T-helper 17 cell (primary cell): ENCODE data around the gene C2orf74. TPM values are rescaled to one million over a fixed set of nuclear protein-coding genes. Genes with fewer than 3 reads are reported as not detected.
"Not testable (repeated sequence)": the region's sequence is repeated elsewhere in the genome, so short reads cannot be mapped to it uniquely, and the experiment has no call there.

Experiments
- ATAC-seq: fragments of 150-1000 bp; cut with Tn5 transposase; 2 replicates; pipeline ENCODE4 v1.10.0; 2021; ENCODE audit warnings: mild to moderate bottlenecking, moderate library complexity
- DNase-seq, 3 donors: peaks; one replicate each; pipeline versions ENCODE4 v3.0.0 to v3.0.0-alpha.2; 2020 to 2021
- H3K9me3 ChIP-seq: one replicate; pipeline ENCODE4 v1.7.0; 2013; ENCODE audit warnings: low read length, mild to moderate bottlenecking; ENCODE audit not compliant: control insufficient read depth, poor library complexity, severe bottlenecking
- H3K27ac Mint-ChIP-seq: one replicate; pipeline ENCODE4 v1.8.0; 2022; ENCODE audit warnings: mild to moderate bottlenecking, moderate library complexity, mixed read lengths
- H3K27me3 Mint-ChIP-seq: one replicate; pipeline ENCODE4 v1.8.0; 2022; ENCODE audit warnings: mixed read lengths
- H3K36me3 Mint-ChIP-seq: one replicate; pipeline ENCODE4 v1.8.0; 2022; ENCODE audit warnings: low read depth, mixed read lengths
- H3K4me1 Mint-ChIP-seq: one replicate; pipeline ENCODE4 v1.8.0; 2022; ENCODE audit warnings: mild to moderate bottlenecking, mixed read lengths
- H3K4me3 Mint-ChIP-seq: one replicate; pipeline ENCODE4 v1.8.0; 2022; ENCODE audit warnings: mild to moderate bottlenecking, moderate library complexity, mixed read lengths
- total RNA-seq, 4 donors: library from RNA in 2 of 4; stranded (reverse) in 2 of 4; gene quantifications; one replicate each; pipeline ENCODE4 v1.2.3 and lab custom pipeline; 2022 to 2026

C2orf74 gene
- total RNA-seq, 2 donors from 2014 or later, result 3.9 to 4.9 TPM

- no peak for DNase-seq
- peaks cover 4% of the 10 kb centered on the region for H3K36me3 Mint-ChIP-seq
These were observed 12.9 kb upstream of the C2orf74 start for GRCh38 chr2:61149074-61149473.

GRCh38 chr2:61151436-61151835 lies 10.6 kb upstream of the C2orf74 start:
- H3K9me3 ChIP-seq, result no peaks in the 10 kb centered on the region
- H3K36me3 Mint-ChIP-seq, result peaks cover 4% of the 10 kb centered on the region
- no peak overlapping the region for H3K4me3 Mint-ChIP-seq
- H3K4me1 Mint-ChIP-seq, result peaks cover 9% of the 10 kb centered on the region
- no peaks in the 10 kb centered on the region for H3K27me3 Mint-ChIP-seq
- no peak overlapping the region for H3K27ac Mint-ChIP-seq
- ATAC-seq, result no peak
- DNase-seq, result no peak

More at GRCh38 chr2:61149074-61149473, 12.9 kb upstream of the C2orf74 start:
- H3K9me3 ChIP-seq, result no peaks in the 10 kb centered on the region
- H3K27ac Mint-ChIP-seq, result no peak overlapping the region
- no peak for ATAC-seq
- H3K4me1 Mint-ChIP-seq, result peaks cover 11% of the 10 kb centered on the region
- no peak overlapping the region for H3K4me3 Mint-ChIP-seq
- H3K27me3 Mint-ChIP-seq, result no peaks in the 10 kb centered on the region

- Mint-ChIP-seq H3K27ac (no peak overlapping the region), H3K4me3 (no peak overlapping the region), H3K27me3 (no peaks in the 10 kb centered on the region), H3K36me3 (peaks cover 10% of the 10 kb centered on the region), H3K4me1 (peaks cover 5% of the 10 kb centered on the region)
- H3K9me3 ChIP-seq, result no peaks in the 10 kb centered on the region
- ATAC-seq (no peak), DNase-seq (no peak)
These were observed 4.5 kb upstream of the C2orf74 start for GRCh38 chr2:61157371-61158003.

- peaks cover 5% of the 10 kb centered on the region for H3K4me1 Mint-ChIP-seq
- H3K9me3 ChIP-seq, result no peaks in the 10 kb centered on the region
- DNase-seq (no peak), ATAC-seq (no peak)
- H3K27ac Mint-ChIP-seq, result no peak overlapping the region
- peaks cover 13% of the 10 kb centered on the region for H3K36me3 Mint-ChIP-seq
- no peaks in the 10 kb centered on the region for H3K27me3 Mint-ChIP-seq
- H3K4me3 Mint-ChIP-seq, result no peak overlapping the region
These were observed 3.5 kb upstream of the C2orf74 start for GRCh38 chr2:61158356-61158955.

GRCh38 chr2:61162721-61163120 lies 733 bp downstream of the C2orf74 start:
- Mint-ChIP-seq H3K27me3 (no peaks in the 10 kb centered on the region), H3K4me3 (no peak overlapping the region), H3K36me3 (peaks cover 21% of the 10 kb centered on the region), H3K27ac (no peak overlapping the region), H3K4me1 (peaks cover 8% of the 10 kb centered on the region)
- DNase-seq (no peak), ATAC-seq (no peak)
- H3K9me3 ChIP-seq, result no peaks in the 10 kb centered on the region

GRCh38 chr2:61165082-61165481 lies 3.1 kb downstream of the C2orf74 start:
- H3K36me3 Mint-ChIP-seq, result peaks cover 18% of the 10 kb centered on the region
- not testable (repeated sequence) for H3K9me3 ChIP-seq, H3K4me1 Mint-ChIP-seq, H3K4me3 Mint-ChIP-seq, H3K27ac Mint-ChIP-seq, ATAC-seq, H3K27me3 Mint-ChIP-seq, DNase-seq

- no peak for DNase-seq
- no peaks in the 10 kb centered on the region for H3K9me3 ChIP-seq
- Mint-ChIP-seq H3K4me3 (no peak overlapping the region), H3K36me3 (peaks cover 17% of the 10 kb centered on the region), H3K27ac (no peak overlapping the region), H3K27me3 (no peaks in the 10 kb centered on the region), H3K4me1 (peaks cover 8% of the 10 kb centered on the region)
- no peak for ATAC-seq
These were observed 4.0 kb downstream of the C2orf74 start for GRCh38 chr2:61165946-61166345.

- H3K27ac Mint-ChIP-seq, result no peak overlapping the region
- DNase-seq (no peak), ATAC-seq (no peak)
- no peak overlapping the region for H3K4me3 Mint-ChIP-seq
- H3K36me3 Mint-ChIP-seq, result peaks cover 15% of the 10 kb centered on the region
- no peaks in the 10 kb centered on the region for H3K9me3 ChIP-seq
- H3K27me3 Mint-ChIP-seq, result no peaks in the 10 kb centered on the region
- H3K4me1 Mint-ChIP-seq, result peaks cover 8% of the 10 kb centered on the region
These were observed 5.6 kb downstream of the C2orf74 start for GRCh38 chr2:61167579-61167978.

- Mint-ChIP-seq H3K36me3 (no peaks in the 10 kb centered on the region), H3K4me3 (no peak overlapping the region), H3K27ac (no peak overlapping the region), H3K27me3 (no peaks in the 10 kb centered on the region), H3K4me1 (peaks cover 17% of the 10 kb centered on the region)
- DNase-seq (no peak), ATAC-seq (no peak)
- no peaks in the 10 kb centered on the region for H3K9me3 ChIP-seq
These were observed 10.7 kb downstream of the C2orf74 start for GRCh38 chr2:61172671-61173070.

GRCh38 chr2:61173116-61173515 lies 11.1 kb downstream of the C2orf74 start:
- DNase-seq (no peak), ATAC-seq (no peak)
- Mint-ChIP-seq H3K27me3 (no peaks in the 10 kb centered on the region), H3K4me1 (peaks cover 19% of the 10 kb centered on the region), H3K27ac (peak overlapping the region; percentile 53), H3K4me3 (no peak overlapping the region), H3K36me3 (no peaks in the 10 kb centered on the region)
- no peaks in the 10 kb centered on the region for H3K9me3 ChIP-seq

GRCh38 chr2:61175036-61175435 lies 13.0 kb downstream of the C2orf74 start:
- H3K4me1 Mint-ChIP-seq, result peaks cover 36% of the 10 kb centered on the region
- peak overlapping the region; percentile 93 for H3K4me3 Mint-ChIP-seq
- ATAC-seq (no peak), DNase-seq (no peak)
- H3K27me3 Mint-ChIP-seq, result no peaks in the 10 kb centered on the region
- H3K36me3 Mint-ChIP-seq, result no peaks in the 10 kb centered on the region
- H3K27ac Mint-ChIP-seq, result no peak overlapping the region
- no peaks in the 10 kb centered on the region for H3K9me3 ChIP-seq

GRCh38 chr2:61176755-61177726 lies 15.1 kb downstream of the C2orf74 start:
- H3K36me3 Mint-ChIP-seq, result no peaks in the 10 kb centered on the region
- ATAC-seq (peak; percentile 89), DNase-seq (peak; percentile 89 to 98 (median 95))
- no peaks in the 10 kb centered on the region for H3K27me3 Mint-ChIP-seq
- peak overlapping the region; percentile 94 for H3K27ac Mint-ChIP-seq
- peak overlapping the region; percentile 93 for H3K4me3 Mint-ChIP-seq
- H3K9me3 ChIP-seq, result no peaks in the 10 kb centered on the region
- H3K4me1 Mint-ChIP-seq, result peaks cover 47% of the 10 kb centered on the region
